ACC112 (cell line): ENCODE data around the gene HNRNPF.

Experiments used
- H2AFZ ChIP-seq: fragments of 200-600 bp; sonication (generic); one replicate; pipeline ENCODE4 v1.6.0; 2017; ENCODE audit warnings: antibody characterized with exemption, low read length; ENCODE audit not compliant: unreplicated experiment
- H3K27ac ChIP-seq: fragments of 200-600 bp; sonication (generic); 2 replicates; pipeline ENCODE4 v1.5.1; 2014; ENCODE audit warnings: low read depth, mild to moderate bottlenecking, antibody characterized with exemption, low read length, moderate library complexity
- H3K27me3 ChIP-seq: fragments of 200-600 bp; sonication (generic); 2 replicates; pipeline ENCODE4 v1.6.1; 2014; ENCODE audit warnings: mild to moderate bottlenecking, antibody characterized with exemption, low read length, moderate library complexity, mixed read lengths; ENCODE audit not compliant: insufficient read depth
- H3K36me3 ChIP-seq: fragments of 200-600 bp; sonication (generic); 2 replicates; pipeline ENCODE4 v1.6.1; 2016; ENCODE audit warnings: mild to moderate bottlenecking, antibody characterized with exemption, low read length, moderate library complexity, mixed read lengths; ENCODE audit not compliant: insufficient read depth
- H3K4me1 ChIP-seq: fragments of 200-600 bp; sonication (generic); one replicate; pipeline ENCODE4 v1.6.1; 2016; ENCODE audit warnings: low read length, mixed read lengths; ENCODE audit not compliant: insufficient read depth, unreplicated experiment, control insufficient read depth
- H3K4me3 ChIP-seq: fragments of 200-600 bp; sonication (generic); 2 replicates; pipeline ENCODE4 v1.5.1; 2014; ENCODE audit warnings: mild to moderate bottlenecking, low read depth, low read length
- H3K79me2 ChIP-seq: fragments of 200-600 bp; sonication (generic); one replicate; pipeline ENCODE4 v1.6.0; 2016; ENCODE audit warnings: low read length; ENCODE audit not compliant: control insufficient read depth, unreplicated experiment, insufficient read depth

The HNRNPF gene

GRCh38 chr10:43336061-43336460 is 72.9 kb downstream of the HNRNPF start:
- Histone ChIP-seq H3K4me3 (no peak overlapping the region), H3K27me3 (peaks cover 24% of the 10 kb centered on the region; the same call in 1 of the 2 replicates), H3K4me1 (no peaks in the 10 kb centered on the region), H2AFZ (no peak overlapping the region), H3K36me3 (no peaks in the 10 kb centered on the region), H3K27ac (no peak overlapping the region), H3K79me2 (no peaks in the 10 kb centered on the region)
